SKM-1 treated with dmso at 0.1 percent for 144 hours (cell line): ENCODE results near the gene RNLS.
"Not testable (repeated sequence)": the region's sequence is repeated elsewhere in the genome, so short reads cannot be mapped to it uniquely, and the experiment has no call there.

Source experiments
- DNase-seq: peaks from one replicate; lab custom pipeline; 2025; ENCODE audit not compliant: unreplicated experiment; lab: John Stamatoyannopoulos, UW

The RNLS gene

DNA sequence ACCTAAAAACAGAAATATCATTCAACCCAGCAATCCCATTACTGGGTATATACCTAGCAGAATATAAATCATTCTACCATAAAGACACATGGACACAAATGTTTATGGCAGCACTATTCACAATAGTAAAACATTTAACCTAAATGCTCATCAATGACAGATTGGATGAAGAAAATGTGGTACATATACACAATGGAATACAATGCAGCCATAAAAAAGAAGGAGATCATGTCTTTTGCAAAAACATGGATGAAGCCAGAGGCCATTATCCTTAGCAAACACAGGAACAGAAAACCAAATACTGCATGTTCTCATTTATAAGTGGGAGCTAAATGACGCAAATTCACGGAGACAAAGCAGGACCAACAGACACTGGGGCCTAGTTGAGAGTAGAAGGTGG is 96.3 kb downstream of the RNLS start:
- not testable (repeated sequence) for DNase-seq

DNA sequence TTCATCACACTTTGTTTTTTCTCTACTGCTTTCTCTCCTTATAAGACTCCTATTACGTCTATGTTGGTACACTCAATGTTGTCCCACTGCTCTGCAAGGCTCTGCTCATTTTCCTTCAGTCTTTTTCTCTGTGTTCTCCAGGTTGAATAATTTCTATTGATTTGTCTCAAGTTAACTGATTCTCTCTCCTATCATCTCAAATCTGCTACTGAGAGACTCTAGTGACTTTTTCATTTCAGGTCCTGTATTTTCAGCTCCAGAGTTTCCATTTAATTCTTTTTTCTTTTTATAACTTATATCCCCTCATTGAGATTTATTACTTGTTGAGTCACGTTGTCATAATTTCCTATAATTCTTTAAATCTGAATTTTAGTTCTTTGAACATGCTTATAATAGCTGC is 100.9 kb downstream of the RNLS start:
- DNase-seq = no peak

GRCh38 chr10:88478256-88478655 is 104.9 kb downstream of the RNLS start:
- DNase-seq = no peak

- no peak for DNase-seq
These were observed 105.6 kb downstream of the RNLS start for GRCh38 chr10:88477343-88478085.

DNA sequence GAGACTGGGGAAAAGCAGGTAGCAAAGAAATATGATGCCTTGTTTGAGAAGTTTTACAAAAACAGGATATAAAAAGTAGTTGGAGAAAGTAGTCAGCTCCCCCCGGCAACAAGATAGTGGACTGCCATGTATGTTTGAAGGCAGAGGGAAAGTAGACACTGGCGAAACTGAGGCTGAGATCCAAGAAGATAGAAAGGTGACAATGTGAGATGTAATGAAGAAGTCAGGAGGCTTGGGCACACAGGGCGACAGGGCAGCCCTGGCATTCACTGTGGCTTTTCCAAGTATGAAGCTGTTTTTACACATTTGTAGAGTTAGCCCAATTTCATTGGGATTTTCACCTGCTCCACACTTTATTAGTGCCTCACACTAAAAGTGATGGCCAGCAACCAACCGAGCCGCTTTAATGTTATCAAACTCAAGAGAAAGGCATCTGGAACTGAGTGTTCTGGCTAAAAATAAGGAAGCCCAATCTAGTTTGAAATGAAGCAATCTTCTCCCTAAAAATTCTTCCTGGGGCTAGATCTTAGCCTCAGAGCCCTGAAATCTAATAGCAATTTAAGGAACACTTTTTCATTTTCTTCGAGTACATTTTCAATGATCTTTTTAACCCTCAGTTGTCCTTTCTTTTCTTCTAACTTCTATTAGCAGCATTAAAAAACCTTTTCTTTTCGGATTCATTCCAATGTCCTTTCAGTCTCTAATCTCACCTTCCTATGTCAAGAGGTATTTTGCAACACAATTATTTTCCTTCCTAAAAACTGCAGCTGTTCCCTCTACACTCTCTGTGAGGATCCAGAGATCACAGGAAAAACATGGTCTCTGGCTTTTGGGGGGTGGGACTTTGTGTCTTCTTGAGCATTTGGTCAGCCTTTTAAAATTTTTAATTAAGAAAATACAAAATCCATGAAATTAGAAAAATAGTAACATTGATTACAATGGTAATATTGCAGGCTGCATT is 108.0 kb downstream of the RNLS start:
- no peak for DNase-seq

DNA sequence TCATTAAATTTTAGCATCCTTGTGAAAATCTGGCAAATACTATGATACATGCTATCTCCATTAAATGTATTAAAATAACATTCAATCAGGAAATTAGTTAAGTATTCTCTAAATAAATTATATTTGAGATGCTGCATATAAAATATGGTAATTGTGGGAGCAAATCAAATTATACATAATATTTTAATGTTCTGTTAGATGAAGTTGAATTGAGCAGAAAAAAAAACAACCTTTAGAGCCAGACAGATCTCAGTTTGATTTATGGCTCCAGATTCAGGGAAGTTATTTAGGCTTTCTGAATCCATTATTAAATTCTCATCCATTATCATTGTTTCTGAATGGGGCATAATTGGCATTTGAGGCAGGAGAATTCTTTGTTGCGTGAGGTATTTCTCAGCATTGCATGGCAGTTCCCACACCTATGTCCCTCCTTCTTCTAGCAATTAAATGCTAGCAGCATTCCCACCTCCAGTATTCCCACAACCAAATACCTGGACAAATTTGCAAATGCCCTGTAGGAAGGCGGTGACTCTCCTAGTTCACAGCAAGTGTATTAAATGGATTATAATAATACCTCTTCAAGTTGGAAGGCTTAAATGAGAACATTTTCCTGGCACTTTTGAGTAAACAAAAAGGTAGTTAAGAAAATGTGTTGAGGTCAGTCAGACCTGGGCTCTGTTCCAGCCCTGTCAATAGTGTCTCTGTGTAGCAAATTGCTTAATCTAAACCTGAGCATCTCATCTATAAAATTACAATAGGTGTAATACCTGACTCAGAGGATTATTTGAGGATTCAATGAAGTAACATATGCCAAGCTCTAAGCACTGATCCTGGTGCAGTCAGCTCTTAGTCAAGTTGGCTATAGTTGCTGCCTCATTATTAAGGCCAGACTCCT is 108.9 kb downstream of the RNLS start:
- DNase-seq = no peak

DNA sequence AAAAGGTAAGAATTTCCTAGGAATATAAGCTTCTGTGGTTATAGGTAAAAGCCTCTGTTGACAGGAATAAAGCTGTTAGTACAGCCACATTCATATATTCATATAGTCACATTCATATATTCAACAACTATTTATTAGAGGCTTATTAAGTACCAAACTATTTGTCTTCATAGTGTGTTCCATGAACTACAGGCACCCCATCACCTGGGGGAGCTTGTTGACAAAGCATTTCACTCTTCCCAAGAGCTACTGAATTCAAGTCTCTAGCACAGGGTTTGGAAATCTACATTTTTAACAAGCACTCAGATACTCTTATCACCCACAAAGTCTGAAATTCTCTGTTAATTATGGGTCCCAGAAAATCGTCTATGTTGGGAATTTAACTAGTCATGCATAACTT is 110.6 kb downstream of the RNLS start:
- no peak for DNase-seq

DNA sequence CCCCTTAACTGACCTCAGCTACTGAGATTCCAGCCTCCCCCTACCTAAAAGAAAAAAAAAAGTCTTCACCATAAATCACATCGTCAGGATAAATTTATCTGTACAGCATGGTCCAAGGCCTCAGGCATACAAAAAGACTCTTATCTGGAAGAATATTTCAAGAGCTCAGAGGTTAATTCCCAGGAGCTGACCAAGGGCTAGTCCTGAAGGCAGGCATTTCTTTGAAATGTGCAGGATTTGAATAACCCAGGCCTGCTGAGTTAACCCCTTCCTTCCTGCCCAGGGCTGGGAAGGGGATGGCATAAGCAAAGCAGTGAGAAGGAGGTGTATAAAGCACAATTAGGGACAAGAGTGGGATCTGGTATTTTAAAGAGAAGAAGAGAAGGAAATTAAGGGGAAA is 111.2 kb downstream of the RNLS start:
- DNase-seq = no peak

- no peak for DNase-seq
These were observed 115.2 kb downstream of the RNLS start for GRCh38 chr10:88467835-88468485.

- DNase-seq = no peak
These were observed 116.3 kb downstream of the RNLS start for GRCh38 chr10:88466786-88467185.

DNA sequence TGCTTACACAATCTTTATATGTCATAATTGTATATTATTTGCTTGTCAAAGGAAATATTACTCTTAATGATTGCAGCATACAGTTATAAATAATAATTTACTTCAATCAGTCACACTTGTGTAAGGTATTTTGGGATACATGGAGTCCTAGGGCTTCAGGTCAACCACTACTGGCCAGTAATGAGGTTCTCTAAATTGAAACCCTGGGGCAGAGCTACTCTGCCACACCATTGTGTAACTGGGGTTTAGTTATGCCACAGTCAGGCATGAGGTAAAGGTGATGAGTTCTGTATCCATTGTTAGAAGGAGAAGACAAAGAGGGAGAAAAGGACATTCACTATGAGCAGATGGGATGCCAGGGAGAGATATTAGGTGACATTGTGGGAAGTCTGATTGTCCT is 117.4 kb downstream of the RNLS start:
- DNase-seq = no peak

DNA sequence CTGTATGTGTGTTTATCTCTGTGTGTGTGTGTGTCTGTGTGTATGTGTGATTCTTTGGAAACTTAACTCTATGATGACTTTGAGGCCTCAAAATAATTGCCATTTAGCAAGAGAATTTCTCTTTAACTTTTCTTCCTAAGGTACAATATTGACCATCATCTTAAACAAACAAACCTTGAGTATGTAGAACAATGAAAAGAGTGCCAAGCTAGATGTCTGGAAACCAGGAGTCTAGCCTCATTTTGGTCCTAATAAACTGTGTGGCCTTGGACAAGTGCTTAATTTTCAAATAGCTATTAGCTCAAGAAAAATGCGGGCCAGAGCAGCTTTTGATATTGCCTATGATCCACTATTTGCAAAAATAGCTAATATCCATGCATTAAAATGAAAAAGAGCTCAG is 119.3 kb downstream of the RNLS start:
- DNase-seq = no peak

- no peak for DNase-seq
These were observed 121.7 kb downstream of the RNLS start for GRCh38 chr10:88461426-88461825.

GRCh38 chr10:88459530-88459929 is 123.6 kb downstream of the RNLS start:
- no peak for DNase-seq

DNA sequence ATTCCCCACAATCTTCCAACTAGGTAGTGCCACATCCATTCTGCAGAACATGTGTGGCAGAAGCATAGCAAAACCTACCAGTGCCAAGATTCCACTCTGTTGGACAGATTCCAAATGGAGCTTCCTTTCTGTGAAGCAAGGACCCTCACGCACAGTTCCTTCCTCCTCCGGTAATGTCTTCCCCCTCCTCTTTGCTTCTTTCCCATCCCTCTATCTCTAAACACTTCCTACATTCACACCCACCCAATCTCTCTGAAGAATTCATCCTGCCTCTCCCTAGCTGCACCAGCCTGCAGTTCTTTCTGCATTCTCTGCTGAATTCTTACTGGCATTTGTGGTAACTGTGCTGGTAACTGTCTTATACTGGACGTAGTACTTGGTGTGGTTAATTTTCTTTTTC is 124.9 kb downstream of the RNLS start:
- no peak for DNase-seq

GRCh38 chr10:88457660-88458059 is 125.5 kb downstream of the RNLS start:
- no peak for DNase-seq

- peak; percentile 17 for DNase-seq
These were observed 126.4 kb downstream of the RNLS start for GRCh38 chr10:88456730-88457129.

DNA sequence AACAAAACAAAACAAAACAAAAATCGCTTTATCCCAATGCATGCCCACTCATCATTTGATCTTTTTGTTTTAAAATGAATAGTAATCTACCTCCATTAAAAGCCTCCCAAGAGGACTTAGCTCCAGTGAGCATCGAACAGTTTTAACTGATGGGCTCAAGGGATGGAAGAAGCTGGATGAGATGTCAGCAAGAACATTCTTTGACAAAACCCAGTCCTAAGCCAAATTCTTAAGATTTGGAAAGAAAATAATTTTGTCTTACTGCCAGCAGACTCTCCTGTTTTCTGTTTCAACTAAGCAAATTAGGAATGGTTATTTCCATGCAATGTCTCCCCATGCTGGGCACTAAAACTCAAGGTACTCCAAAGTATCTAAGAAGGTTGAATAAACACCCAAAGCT is 127.3 kb downstream of the RNLS start:
- DNase-seq = no peak

DNA sequence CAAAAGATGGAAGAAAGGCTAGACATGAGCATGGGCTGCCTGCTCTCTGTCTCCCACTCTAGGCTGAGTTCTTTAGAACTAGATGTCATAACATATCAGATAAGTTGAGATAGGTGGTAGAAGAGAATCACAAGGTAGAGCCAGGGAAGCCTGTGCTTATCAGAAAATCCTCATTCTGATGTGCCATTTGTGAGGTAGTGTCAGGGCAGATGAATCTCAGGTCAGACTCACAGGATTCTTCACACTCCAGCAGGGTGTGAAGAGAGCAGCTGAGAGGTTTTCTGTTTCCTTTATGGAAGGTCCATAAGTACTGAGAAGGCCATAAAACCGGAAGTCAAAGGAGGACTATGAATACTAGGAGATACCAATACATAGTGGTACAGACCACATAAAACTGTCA is 132.9 kb downstream of the RNLS start:
- DNase-seq = no peak

- no peak for DNase-seq
These were observed 140.4 kb downstream of the RNLS start for GRCh38 chr10:88442716-88443115.

- DNase-seq = peak; percentile 1
These were observed 142.6 kb downstream of the RNLS start for GRCh38 chr10:88440541-88440940.
